IPS DF 19.7 (cell line): ENCODE results near the gene SORT1.
"Not testable (repeated sequence)": the region's sequence is repeated elsewhere in the genome, so short reads cannot be mapped to it uniquely, and the experiment has no call there.

Experiments
- DNase-seq: peaks from one replicate; pipeline ENCODE4 v3.0.0-alpha.2; 2013; ENCODE audit warnings: low read depth, low spot score

SORT1 gene

DNA sequence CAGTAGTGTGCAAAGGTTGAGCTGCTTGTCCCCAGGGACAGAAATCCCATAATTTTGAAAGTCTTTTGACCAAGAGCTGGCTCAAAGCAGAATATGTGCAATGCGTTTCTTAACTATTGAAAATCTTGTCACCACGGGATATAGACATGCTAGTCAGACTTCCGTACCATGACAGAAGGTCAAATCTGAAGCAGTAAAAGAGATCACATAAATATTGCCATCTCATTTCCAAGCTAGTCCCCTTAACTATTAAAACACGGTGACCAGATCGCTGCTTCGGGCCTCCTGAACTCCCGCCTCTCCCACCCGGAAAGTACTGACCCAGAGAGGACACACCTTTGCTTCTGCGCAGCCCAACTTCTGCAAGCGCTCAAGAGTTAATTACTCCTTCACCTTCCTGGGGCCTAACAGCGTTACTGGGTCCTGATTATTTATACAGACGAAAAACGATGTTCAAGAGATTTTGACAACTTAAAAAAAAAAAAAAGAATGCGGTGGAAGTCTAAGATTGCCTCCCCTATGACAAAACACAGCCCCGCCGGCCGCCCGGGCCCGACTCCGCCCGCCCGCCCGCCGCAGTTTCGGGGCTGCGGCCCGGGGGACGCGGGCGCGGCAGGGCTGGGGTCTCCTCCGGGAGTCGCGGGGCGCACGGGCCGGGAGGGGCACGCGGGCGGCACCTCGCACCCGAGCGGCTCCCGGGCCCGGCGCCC is 692 bp downstream of the SORT1 start:
- DNase-seq = no peak

DNA sequence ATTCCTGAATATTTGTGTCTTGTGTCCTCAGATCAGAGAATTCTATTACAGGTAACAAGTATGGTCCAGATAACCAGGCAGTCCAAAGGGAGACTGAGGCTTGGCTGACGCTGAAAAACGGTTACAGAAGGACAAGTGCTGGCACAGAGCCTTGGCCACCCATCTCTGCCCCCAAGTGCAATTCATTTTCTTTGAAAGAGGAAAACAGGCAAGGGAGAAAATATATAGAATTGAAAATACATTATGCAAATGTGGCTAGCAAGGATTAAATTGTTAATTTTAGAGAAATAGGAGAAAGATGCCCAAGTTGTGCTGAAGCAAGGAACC is 1.2 kb downstream of the SORT1 start:
- DNase-seq = no peak

- DNase-seq = no peak
These were observed 1.9 kb downstream of the SORT1 start for GRCh38 chr1:109395602-109396512.

DNA sequence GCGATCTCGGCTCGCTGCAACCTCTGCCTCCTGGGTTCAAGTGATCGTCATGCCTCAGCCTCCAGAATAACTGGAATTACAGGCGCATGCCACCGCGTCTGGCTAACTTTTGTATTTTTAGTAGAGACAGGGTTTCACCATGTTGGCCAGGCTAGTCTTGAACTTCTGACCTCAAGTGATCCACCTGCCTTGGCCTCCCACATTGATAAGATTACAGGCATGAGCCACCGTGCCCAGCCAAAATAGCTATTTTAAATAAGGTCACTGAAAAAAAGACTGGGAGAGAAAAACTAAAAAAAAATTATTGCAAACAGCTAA is 2.5 kb downstream of the SORT1 start:
- not testable (repeated sequence) for DNase-seq

DNA sequence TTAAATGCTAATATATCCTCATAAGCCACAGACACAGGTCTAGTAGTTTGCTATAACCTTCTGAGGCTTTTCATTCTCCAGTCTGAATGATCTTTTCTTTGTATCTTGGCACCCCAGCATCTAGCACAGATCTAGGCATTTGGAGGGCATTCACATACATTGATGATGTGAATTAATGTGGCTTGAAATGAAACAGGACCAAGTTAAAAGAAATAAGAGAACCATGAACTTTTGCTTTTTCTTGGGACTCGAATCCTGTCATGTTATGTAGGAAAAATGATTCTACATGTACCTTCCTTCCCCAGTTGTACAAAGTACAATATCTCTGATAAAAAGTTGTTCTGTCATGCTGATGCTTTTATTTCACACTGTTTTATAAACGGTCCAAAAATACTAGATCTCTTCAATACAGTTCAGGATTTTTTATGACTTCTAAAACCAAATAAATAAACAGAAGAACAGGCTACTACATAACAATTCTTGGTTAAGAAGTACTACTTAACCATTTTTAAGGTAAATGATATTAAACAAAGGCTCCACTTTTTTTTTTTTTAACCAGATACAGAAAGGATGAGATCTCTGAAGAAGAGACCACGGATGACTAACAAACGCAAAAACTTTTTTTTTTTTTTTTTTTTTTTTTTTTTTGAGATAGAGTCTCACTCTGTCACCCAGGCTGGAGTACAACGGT is 3.0 kb downstream of the SORT1 start:
- DNase-seq = no peak

DNA sequence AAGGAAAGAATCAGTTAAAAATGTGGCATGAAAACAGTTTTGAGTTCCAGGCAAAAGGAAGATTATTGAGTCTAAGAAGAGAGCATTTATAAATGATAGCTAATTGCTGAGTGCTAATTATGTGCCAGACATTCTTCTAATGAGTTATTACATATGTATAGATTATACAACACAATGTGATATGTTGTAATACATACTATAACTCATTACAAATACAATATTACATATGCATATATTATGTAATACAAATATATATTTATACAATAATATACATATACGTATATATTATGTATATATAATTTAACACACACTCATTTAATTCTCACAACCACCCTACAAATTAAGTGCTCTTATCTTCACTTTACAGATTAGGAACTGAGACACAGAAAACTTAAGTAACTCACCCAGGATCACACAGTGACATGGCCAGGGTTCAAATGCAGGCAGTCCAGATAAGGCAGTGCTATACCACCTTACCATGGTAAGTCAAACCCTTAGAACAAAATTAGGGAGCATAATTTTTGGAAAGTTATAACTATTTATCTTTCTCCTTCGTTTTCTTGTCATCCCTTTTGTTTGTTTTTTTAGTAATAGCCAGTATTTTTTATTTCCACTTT is 4.0 kb downstream of the SORT1 start:
- no peak for DNase-seq

- DNase-seq = no peak
These were observed 4.7 kb downstream of the SORT1 start for GRCh38 chr1:109392788-109393616.

DNA sequence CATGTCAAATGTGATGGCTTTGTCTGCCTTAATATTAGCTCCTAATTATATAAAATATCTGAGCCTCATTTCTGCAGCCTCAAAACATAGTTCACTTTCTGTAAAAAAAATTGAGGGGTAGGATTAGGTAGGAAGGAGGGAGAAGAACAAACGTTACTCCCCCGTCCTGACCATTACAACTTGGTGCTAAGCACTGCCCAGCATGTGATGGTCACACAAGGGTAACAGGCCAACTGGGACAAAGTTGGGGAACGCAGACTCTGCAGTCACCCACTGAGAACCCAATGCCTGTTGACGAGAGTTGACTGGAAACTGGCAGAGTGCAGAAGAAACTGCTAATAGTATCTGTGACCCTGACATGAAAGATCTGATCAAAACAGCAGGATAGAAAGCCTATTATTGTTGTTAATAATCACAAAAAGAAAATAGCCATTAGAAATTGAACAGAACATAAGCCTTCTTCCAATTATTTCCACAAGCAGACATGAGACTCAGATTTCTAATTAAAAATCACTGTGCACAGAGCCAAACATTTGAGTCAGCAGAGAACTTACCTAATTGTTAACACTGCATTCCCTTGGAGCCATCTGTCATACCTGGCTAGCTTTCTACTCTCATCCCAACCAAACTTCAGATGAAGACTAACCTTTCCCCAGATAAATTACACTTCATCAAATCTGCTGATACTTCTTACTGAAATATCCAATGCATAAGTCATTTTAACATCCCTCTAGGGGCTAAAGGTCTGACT is 5.5 kb downstream of the SORT1 start:
- no peak for DNase-seq

- DNase-seq = no peak
These were observed 6.1 kb downstream of the SORT1 start for GRCh38 chr1:109391626-109392025.

DNA sequence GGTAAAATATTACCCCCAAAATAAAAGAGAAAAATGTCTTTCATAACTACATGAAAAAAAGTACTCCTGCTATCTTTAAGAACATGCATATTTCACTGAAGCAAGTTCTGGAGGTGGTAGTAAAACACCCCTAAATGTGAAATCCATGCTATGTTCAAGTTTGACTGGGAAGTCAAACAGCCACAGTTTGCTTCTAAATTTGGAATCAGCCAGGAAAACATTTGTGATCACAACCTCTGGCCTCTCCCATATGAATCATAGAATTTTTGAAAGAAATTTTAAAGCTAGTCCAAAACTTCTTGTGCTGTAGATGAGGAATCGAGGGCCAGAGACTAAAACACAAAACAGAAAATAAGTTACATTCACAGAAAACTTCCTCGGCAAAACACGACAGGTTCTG is 6.6 kb downstream of the SORT1 start:
- no peak for DNase-seq

DNA sequence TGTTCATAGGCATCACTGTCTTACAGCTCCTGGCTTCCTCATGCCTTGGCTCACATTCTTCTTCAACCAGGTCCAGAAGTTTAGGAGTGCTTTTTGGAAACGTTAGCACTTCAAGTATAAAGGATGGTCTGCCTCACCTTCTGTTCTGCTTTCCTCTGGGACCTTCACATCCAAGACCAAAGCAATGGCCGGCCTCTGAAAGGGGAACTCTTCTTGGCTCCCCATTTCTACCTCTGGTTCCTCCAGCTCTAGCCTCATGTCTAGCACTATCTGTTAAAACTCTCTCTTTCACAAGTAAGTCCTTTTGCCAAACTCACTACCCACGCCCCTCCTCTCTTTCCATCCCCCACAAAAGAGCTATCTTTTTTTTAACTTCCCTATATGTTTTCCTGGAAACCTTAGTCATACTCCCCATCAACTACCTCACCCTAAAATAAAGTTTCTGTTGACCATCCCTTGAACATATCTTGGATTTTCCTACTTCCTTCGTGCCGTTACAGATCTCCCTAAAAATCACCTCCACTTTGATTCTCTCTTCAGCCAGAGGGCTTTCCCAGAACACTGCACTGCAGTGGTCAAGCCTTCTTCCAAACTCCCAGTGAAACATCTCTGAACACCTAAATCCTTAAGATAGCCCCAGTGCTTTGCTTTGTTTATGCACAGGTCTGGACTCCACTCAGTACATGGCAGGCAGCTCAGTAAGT is 7.9 kb downstream of the SORT1 start:
- DNase-seq = no peak

GRCh38 chr1:109388884-109389637 is 8.7 kb downstream of the SORT1 start:
- DNase-seq = no peak

- DNase-seq = no peak
These were observed 9.5 kb downstream of the SORT1 start for GRCh38 chr1:109388208-109388711.

- no peak for DNase-seq
These were observed 11.5 kb downstream of the SORT1 start for GRCh38 chr1:109386054-109386717.

DNA sequence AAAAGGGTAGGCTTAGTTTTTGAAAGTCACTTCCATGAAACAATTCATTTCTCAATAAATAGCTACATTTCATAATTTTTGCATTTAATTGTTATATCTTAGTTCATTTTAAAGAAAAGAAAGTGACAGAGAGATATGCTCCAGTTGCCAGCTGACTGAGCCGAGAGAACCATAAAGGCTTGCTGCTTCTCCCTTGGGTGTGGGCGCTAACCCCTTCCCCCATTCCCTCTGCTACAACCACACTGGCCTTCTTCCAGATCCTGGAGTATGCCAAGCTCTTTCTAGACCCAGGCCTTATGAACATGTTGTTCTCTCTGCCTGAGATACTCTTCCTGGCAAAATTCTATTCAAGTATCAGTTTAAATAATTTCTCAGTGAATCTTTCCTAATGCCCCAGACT is 12.3 kb downstream of the SORT1 start:
- DNase-seq = no peak

- DNase-seq = no peak
These were observed 13.9 kb downstream of the SORT1 start for GRCh38 chr1:109383854-109384253.

DNA sequence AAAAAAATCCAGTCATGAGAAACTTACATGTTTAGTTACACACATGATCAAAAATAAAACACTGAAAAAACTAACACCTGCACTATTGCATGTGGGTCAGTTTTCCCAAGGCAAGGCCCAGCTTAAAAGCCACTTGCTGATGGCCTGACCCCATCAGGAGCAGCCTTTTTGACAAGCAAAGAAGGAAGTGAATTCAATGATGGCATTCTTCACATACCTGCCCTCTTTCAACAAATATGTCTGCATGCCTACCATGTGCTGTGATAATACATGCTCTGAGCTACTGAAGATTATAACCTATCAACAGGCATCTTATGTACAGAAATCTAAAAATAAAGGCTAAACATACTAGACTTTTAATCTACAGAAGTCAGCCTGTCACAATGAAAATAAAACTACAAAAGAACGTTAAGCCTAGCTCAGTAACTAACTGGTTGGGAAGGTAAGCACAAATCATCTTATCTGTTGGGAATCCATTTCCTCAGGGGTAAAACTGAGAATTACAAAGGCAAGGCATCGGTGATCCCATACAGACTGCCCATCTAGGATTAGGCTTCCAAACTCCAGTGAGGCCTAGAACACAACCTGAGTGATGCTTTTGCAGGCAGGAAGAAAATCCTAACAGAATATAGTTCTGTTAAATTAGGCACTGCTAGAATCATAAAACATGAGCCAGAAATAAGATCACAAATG is 14.5 kb downstream of the SORT1 start:
- DNase-seq = no peak

DNA sequence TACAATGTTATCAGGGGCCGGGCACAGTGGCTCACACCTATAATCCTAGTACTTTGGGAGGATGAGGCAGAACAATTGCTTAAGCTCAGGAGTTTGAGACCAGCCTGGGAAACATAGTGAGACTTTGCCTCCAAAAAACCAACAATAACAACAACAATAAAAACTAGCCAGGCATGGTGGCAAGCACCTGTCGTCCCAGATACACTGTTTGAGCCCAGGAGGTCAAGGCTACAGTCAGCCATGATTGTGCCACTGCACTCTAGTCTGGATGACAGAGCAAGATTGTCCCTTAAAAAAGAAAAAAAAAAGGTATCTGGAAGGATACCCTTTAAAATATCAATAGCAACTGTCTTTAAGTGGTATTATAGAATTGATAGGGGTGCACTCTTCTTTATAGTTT is 16.1 kb downstream of the SORT1 start:
- no peak for DNase-seq
